ENCODE data around the gene CAV3. TPM values are rescaled to one million over a fixed set of nuclear protein-coding genes. Genes with fewer than 3 reads are reported as not detected.

Gene CAV3
- total and polyA plus RNA-seq, 10 of the 15 experiments (the other 5 are each of a cell fraction or from before 2014, with no cell fraction given): not detected

DNA sequence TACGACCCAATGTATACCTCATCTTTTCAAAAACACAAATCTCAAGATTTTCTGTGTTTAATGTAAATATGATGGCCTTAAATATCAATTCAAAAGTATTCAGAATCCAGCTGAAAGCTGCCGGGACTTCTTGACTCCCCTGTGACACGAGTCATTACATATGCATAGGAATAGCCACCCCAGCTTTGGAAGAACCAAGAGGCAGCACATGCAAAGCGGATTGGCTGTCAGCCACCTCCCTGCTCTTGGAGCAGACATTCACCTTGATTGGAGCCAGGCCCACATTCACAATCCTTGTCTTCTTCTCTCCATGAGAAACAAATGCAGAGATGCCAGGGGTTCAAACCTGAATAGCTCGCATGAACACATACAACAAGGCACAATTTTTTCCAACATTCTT is 10.8 kb upstream of the CAV3 start:
- TF ChIP-seq MTA2 (IDR thresholded peaks at IDR 0.05; ENCODE audit: low read depth) (no peak), CHD4 (IDR thresholded peaks at IDR 0.05) (no peak)
- Histone ChIP-seq H4K20me1 (ENCODE audit: control insufficient read depth, insufficient read depth) (no peaks in the 10 kb centered on the region), H3K4me2 (ENCODE audit: control insufficient read depth, insufficient read depth) (no peak overlapping the region), H3K36me3 (ENCODE audit: control insufficient read depth in 2 of 2, insufficient read depth in 2 of 2, low read length in 1 of 2) (no peaks in the 10 kb centered on the region), H3K4me3 (no peak overlapping the region), H3K4me1 (ENCODE audit: control insufficient read depth, insufficient read depth, low read length) (no peaks in the 10 kb centered on the region), H3K79me2 (ENCODE audit: control insufficient read depth, insufficient read depth, low read length) (no peaks in the 10 kb centered on the region), H3K9me3 (replicated peaks; ENCODE audit: control insufficient read depth, insufficient read depth, low read length) (no peaks in the 10 kb centered on the region; the same call in 2 of the 3 replicates), H2AFZ (ENCODE audit: control insufficient read depth, low read depth, low read length) (no peak overlapping the region), H3K27me3 (replicated peaks in 1 of 2; ENCODE audit: control insufficient read depth in 2 of 2, insufficient read depth in 2 of 2, low read length in 1 of 2) (no peaks in the 10 kb centered on the region), H3K27ac (ENCODE audit: control insufficient read depth, insufficient read depth) (no peak overlapping the region), H3K9ac (ENCODE audit: control insufficient read depth, insufficient read depth, low read length) (no peak overlapping the region)
- in situ Hi-C loops (cut with MboI) (no loop called here), intact Hi-C loops (cut with micrococcal nuclease; ENCODE audit: unreplicated experiment) (no loop called here)
- ChIA-PET SMC1A (ENCODE audit: uncharacterized antibody, unreplicated experiment) (no interaction called here), CTCF (no interaction called here), RAD21 (ENCODE audit: unreplicated experiment) (no interaction called here), POLR2A (no interaction called here)
- no peak for ATAC-seq
- DNase-seq (ENCODE audit: low read depth, low spot score): no peak
- 25% methylated on average over 5 of the region's 5 CpGs for WGBS (ENCODE audit: insufficient coverage, insufficient replicate concordance, low lambda C conversion rate, missing lambda C conversion rate)
- no peak for FAIRE-seq
- BruUV-seq (replicated peaks): no TSS peak

DNA sequence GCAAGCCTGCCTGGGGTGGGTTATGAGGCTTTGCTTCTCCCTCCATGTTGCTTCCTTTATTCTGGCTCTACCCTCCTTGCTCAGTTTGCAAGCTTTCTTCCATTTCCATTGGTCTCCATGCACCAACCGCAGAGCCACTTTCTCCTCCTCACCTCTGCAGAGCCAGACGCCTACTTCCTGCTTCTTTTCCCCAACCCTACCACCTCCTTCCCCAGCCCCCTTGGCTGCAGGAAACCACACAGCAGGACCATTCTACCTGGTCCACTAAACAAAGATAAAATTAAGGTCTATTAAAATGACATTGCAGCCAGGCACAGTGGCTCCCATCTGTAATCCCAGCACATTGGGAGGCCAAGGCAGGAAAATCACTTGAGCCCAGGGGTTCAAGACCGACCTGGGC is 10.0 kb upstream of the CAV3 start:
- ATAC-seq (no peak), DNase-seq (ENCODE audit: low read depth, low spot score) (no peak), FAIRE-seq (no peak)
- TF ChIP-seq POLR2AphosphoS5 (IDR thresholded peaks at IDR 0.05; ENCODE audit: low read length) (no peak), JUND (IDR thresholded peaks at IDR 0.05; ENCODE audit: low read depth, low read length) (no peak), HDGF (IDR thresholded peaks at IDR 0.05) (no peak), CBX5 (IDR thresholded peaks at IDR 0.05; ENCODE audit: low read depth) (no peak), NR2C2 (IDR thresholded peaks at IDR 0.05; ENCODE audit: borderline replicate concordance, control insufficient read depth, insufficient read length, low read depth) (no peak)
- TF ChIP-seq, protein P1, sequence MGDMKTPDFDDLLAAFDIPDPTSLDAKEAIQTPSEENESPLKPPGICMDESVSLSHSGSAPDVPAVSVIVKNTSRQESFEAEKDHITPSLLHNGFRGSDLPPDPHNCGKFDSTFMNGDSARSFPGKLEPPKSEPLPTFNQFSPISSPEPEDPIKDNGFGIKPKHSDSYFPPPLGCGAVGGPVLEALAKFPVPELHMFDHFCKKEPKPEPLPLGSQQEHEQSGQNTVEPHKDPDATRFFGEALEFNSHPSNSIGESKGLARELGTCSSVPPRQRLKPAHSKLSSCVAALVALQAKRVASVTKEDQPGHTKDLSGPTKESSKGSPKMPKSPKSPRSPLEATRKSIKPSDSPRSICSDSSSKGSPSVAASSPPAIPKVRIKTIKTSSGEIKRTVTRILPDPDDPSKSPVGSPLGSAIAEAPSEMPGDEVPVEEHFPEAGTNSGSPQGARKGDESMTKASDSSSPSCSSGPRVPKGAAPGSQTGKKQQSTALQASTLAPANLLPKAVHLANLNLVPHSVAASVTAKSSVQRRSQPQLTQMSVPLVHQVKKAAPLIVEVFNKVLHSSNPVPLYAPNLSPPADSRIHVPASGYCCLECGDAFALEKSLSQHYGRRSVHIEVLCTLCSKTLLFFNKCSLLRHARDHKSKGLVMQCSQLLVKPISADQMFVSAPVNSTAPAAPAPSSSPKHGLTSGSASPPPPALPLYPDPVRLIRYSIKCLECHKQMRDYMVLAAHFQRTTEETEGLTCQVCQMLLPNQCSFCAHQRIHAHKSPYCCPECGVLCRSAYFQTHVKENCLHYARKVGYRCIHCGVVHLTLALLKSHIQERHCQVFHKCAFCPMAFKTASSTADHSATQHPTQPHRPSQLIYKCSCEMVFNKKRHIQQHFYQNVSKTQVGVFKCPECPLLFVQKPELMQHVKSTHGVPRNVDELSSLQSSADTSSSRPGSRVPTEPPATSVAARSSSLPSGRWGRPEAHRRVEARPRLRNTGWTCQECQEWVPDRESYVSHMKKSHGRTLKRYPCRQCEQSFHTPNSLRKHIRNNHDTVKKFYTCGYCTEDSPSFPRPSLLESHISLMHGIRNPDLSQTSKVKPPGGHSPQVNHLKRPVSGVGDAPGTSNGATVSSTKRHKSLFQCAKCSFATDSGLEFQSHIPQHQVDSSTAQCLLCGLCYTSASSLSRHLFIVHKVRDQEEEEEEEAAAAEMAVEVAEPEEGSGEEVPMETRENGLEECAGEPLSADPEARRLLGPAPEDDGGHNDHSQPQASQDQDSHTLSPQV (IDR thresholded peaks at IDR 0.05): no peak
- ChIA-PET POLR2A (no interaction called here), SMC1A (ENCODE audit: uncharacterized antibody, unreplicated experiment) (no interaction called here), RAD21 (ENCODE audit: unreplicated experiment) (no interaction called here), CTCF (no interaction called here)
- no TSS peak for BruUV-seq (replicated peaks)
- intact Hi-C loops (cut with micrococcal nuclease; ENCODE audit: unreplicated experiment): no loop called here
- Histone ChIP-seq H3K27ac (ENCODE audit: control insufficient read depth, insufficient read depth) (no peak overlapping the region), H3K27me3 (replicated peaks in 1 of 2; ENCODE audit: control insufficient read depth in 2 of 2, insufficient read depth in 2 of 2, low read length in 1 of 2) (no peaks in the 10 kb centered on the region), H3K79me2 (ENCODE audit: control insufficient read depth, insufficient read depth, low read length) (no peaks in the 10 kb centered on the region), H4K20me1 (ENCODE audit: control insufficient read depth, insufficient read depth) (no peaks in the 10 kb centered on the region), H3K4me1 (ENCODE audit: control insufficient read depth, insufficient read depth, low read length) (no peaks in the 10 kb centered on the region), H3K4me2 (ENCODE audit: control insufficient read depth, insufficient read depth) (no peak overlapping the region), H3K4me3 (no peak overlapping the region), H3K9ac (ENCODE audit: control insufficient read depth, insufficient read depth, low read length) (no peak overlapping the region), H2AFZ (ENCODE audit: control insufficient read depth, low read depth, low read length) (no peak overlapping the region), H3K36me3 (ENCODE audit: control insufficient read depth in 2 of 2, insufficient read depth in 2 of 2, low read length in 1 of 2) (no peaks in the 10 kb centered on the region), H3K9me3 (replicated peaks; ENCODE audit: control insufficient read depth, insufficient read depth, low read length) (no peaks in the 10 kb centered on the region; the same call in 2 of the 3 replicates)
- in situ Hi-C loops (cut with MboI): no loop called here
- WGBS (ENCODE audit: insufficient coverage, insufficient replicate concordance, low lambda C conversion rate, missing lambda C conversion rate): 17% methylated on average over 3 of the region's 3 CpGs
